Right lobe of liver (tissue), 4 donors: ENCODE data around the gene LIMK1.

Experiments used
- POLR2A ChIP-seq: fragments of 450-650 bp; IDR thresholded peaks from one replicate; pipeline ENCODE4 v1.6.1; 2017; ENCODE audit warnings: antibody characterized with exemption, mild to moderate bottlenecking
- TF ChIP-seq, protein P1 (sequence below), 4 donors: fragments of 200-600 bp in 3 of 4; fragments of 450-650 bp in 1 of 4; IDR thresholded peaks; one replicate each; pipeline versions ENCODE4 v1.5.1 to v1.8.0; 2016 to 2022; ENCODE audit warnings: antibody characterized with exemption in 4 of 4, mild to moderate bottlenecking in 2 of 4
- donor health status: DM: no; HTN: no; CAD: no.
- donor health status: DM: no; HTN: no; CAD: no.
- donor health status: DM: no; HTN: yes; CAD: no.

DNA sequence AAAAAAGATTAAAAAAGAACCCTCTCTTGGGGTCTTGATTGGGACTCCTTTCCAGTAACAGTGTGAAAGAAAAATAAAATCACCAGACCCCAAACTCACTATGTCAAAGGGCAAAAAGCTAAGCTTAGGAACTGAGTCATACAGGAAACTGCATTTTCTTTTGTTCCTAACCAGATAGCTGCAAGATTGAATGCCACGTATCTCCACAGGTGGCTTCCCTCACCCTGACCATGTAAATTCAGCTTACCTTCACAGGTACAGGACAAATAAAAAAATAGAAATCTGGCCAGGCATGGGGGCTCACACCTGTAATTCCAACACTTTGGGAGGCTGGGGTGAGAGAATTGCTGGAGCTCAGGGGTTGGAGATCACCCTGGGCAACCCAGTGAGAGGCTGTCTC lies 58.1 kb downstream of the LIMK1 start:
- TF ChIP-seq, protein P1, sequence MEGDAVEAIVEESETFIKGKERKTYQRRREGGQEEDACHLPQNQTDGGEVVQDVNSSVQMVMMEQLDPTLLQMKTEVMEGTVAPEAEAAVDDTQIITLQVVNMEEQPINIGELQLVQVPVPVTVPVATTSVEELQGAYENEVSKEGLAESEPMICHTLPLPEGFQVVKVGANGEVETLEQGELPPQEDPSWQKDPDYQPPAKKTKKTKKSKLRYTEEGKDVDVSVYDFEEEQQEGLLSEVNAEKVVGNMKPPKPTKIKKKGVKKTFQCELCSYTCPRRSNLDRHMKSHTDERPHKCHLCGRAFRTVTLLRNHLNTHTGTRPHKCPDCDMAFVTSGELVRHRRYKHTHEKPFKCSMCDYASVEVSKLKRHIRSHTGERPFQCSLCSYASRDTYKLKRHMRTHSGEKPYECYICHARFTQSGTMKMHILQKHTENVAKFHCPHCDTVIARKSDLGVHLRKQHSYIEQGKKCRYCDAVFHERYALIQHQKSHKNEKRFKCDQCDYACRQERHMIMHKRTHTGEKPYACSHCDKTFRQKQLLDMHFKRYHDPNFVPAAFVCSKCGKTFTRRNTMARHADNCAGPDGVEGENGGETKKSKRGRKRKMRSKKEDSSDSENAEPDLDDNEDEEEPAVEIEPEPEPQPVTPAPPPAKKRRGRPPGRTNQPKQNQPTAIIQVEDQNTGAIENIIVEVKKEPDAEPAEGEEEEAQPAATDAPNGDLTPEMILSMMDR (IDR thresholded peaks at IDR 0.05), result no peak
- no peak for TF ChIP-seq POLR2A
